Measurements from ENCODE around the gene NEUROD1.

DNA sequence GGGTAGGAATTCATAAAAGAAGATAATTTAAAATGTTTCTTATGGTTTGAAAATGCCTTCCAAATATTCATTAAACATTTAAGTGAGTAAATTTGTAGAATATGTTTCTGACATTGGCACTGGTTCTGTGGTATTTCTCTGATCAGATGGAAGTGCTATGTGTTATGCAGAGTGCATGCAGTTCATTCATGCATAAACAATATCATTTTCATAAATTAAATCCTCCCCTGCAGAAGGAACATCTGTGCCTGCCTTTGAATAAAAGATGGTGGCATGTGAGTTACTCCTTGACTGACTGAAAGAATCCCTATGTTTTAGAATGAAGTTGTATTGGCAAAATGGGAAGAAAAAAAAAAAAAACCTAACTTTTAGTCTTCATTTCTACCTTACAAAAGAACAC, 5.9 kb downstream of the NEUROD1 start:
- TF ChIP-seq ZNF274 (IDR thresholded peaks at IDR 0.05; ENCODE audit: low read depth, low read length) (no peak), YY1 (IDR thresholded peaks at IDR 0.05; ENCODE audit: insufficient read depth, insufficient read length) (no peak), SUZ12 (IDR thresholded peaks at IDR 0.05; ENCODE audit: extremely low read depth, insufficient read depth, insufficient read length) (no peak)
